ENCODE data around the gene PPP1R26.

Gene PPP1R26

DNA sequence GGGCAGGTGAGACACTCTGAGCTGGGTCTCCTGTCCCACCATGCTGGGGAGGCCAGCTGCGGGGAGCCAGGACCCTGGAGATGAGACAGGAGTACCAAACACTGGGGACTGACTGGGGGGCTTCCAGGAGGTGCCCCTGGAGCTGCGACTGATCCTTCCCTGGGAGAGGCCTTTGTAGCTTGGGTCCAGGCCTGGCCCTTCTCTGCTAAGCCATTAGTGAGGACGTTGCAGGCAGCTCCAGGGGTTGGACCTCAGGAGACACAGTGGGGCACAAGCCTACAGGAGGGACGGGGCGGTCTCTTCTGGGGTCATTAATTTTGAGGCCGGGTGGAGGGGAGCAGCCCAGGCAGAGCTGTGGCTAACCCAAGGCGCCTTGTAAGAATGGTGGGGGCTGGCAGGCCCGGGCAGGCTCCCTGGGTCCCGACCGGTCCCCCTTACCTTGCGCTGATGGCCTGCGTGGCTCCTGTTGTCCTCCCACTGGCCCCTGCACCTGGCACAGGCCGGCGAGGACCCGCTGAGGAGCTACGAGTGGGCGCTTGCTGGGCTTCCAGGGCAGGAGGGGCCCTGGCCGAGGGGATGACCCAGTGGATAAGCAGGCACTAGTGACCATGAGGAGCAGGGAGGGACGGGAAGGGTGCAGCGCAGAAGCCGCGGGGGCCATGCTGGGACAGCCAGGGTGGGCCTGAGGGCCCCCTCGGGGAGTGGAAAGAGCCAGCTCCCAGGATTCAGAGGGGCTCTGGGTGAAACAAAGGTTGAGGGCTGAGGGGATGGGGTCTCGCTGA lies 26.0 kb downstream of the PPP1R26 start:
- TF ChIP-seq, protein P1, sequence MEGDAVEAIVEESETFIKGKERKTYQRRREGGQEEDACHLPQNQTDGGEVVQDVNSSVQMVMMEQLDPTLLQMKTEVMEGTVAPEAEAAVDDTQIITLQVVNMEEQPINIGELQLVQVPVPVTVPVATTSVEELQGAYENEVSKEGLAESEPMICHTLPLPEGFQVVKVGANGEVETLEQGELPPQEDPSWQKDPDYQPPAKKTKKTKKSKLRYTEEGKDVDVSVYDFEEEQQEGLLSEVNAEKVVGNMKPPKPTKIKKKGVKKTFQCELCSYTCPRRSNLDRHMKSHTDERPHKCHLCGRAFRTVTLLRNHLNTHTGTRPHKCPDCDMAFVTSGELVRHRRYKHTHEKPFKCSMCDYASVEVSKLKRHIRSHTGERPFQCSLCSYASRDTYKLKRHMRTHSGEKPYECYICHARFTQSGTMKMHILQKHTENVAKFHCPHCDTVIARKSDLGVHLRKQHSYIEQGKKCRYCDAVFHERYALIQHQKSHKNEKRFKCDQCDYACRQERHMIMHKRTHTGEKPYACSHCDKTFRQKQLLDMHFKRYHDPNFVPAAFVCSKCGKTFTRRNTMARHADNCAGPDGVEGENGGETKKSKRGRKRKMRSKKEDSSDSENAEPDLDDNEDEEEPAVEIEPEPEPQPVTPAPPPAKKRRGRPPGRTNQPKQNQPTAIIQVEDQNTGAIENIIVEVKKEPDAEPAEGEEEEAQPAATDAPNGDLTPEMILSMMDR (IDR thresholded peaks at IDR 0.05; ENCODE audit: control extremely low read depth, extremely low read depth, low read depth, missing control alignments), result no peak
- ChIA-PET POLR2A (no interaction called here), CTCF (interaction anchor here (0.8 to 1.9 kb wide), 6 partner anchors 7 to 25 kb away, joined by 3 to 6 read pairs (median 4); no protein-coding TSS in a partner anchor)
- DNase-seq (ENCODE audit: extremely low spot score), result no peak

DNA sequence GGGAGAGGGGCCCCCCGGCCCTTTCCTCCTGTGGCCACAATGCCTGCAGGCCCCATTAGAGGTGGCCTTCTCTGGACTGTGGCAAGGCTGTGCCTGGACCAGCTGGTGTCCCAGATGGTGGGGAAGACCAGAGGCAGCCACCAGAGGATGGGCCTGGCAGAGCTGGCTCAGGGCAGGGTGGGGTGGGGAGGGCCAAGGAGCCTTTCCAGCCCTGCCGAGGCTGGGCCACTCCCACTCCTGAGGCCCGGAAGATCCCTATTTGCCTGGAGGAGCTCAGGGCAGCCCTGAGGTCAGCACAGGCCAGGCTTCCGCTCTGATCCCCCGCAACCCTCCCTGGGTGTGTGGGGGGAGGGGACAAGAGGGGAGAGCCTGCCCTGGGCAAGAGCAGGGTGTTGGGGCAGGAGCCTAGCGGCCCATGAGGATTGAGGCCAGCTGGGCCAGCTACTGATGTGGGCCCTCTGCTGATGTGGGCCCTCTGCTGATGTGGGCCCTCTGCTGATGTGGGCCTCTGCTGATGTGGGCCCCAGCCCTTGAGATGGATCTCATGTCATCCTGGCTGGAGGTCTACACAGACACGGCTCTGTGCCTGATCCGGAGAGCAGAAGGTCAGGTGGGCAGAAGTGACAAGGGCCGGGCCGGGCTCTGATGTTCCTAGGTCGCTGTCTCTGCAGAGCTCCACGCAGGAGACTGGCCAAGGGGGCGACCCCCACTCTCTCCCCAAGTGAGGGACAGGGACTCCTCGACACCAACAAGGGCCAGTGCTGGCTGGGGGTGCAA lies 26.9 kb downstream of the PPP1R26 start:
- POLR2A ChIA-PET, result no interaction called here
- CTCF ChIA-PET, result no interaction called here
- TF ChIP-seq, protein P1 (IDR thresholded peaks at IDR 0.05; ENCODE audit: control extremely low read depth, extremely low read depth, low read depth, missing control alignments), result no peak
- no peak for DNase-seq (ENCODE audit: extremely low spot score)

DNA sequence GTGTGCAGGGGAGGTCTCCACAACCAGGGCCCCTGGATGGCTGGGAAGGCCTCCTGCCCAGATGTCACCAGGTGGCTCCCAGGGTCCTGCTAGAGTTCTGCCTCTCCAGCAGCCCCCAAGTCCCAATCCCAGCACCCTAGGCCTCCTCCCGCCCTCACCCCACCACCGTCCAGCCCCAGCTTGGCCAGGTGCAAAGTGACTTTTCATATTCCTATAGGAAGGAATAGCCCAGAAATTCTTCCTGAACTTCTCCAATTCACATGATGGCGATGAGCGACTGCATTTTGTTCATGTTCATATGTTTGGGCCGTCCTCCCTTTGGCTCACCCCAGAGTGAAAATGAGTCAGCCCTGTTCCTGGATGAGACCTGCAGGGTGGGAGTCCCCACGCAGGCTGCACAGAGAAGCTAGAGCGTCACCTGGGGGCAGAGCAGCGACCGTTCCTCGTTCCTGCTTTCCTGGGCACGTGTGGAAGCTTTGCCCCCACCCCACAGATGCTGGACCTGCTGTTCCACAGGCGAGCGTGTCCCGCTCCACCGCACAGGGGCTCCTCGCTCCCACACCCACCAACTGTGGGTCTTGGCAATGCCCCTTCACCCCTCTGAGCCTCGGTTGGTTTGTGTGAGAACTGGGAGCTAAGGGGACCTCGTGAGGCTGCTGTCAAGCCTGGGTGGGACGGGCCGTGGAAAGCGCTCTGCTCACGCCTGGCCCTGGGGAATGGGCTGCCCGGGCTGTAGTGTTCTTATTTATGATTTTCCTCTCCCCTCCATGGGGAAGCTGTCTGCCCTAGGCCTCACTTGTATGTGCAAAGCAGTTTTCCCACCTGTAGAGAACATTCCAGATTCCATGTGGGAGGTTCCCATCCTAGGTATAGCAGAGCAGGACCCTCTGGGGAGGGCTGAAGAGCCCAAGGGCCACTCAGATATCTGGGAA lies 27.8 kb downstream of the PPP1R26 start:
- ChIA-PET POLR2A (no interaction called here), CTCF (no interaction called here)
- TF ChIP-seq, protein P1 (IDR thresholded peaks at IDR 0.05; ENCODE audit: control extremely low read depth, extremely low read depth, low read depth, missing control alignments), result no peak
- DNase-seq (ENCODE audit: extremely low spot score), result no peak

DNA sequence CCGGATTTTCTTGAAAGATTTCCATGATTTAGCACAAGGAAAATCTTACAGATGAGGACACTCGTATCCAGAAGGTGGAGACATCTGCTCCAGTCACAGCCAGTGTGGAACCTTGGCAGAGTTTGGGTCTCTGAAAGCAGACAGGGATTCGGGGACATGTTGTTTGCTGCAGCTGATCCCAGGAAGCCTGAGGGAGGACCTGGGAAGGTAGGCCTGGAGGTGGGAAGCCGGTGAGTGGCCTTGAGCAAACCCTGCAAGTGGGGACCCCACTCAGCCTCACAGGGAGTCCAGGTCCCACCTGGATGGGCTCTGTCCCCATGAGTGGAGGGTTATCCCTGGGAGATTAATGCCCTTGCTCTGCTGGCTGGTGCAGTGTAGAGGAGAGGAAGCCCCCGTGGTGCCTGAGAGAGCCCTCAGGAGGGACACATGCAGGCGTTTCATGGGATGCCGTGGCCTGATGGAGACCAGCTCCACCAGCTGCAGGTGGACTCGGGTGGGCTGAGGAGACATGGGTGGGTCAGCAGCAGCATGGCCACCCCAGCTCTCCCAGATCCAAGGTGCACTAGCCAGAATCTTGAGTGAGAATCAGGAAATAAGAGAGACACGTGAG lies 28.7 kb downstream of the PPP1R26 start:
- no peak for DNase-seq (ENCODE audit: extremely low spot score)
- ChIA-PET POLR2A (no interaction called here), CTCF (no interaction called here)

DNA sequence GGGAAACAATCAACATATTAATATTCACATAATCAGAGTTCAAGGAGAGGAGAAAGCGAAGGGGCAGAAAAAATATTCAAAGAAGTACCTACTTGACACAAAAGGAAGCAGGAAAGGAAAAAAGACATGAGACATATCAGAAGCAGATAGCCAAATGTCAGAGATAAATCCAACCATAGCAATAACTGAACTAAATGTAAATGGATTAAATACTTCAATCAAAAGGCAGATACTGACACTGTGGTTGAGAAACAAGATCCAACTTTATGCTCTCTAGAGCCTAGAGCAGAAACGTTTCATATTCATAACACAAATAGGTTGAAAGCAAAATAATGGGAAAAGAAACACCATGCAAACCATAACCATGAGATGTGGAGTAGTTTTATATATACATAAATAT lies 29.9 kb downstream of the PPP1R26 start:
- TF ChIP-seq, protein P1 (IDR thresholded peaks at IDR 0.05; ENCODE audit: control extremely low read depth, extremely low read depth, low read depth, missing control alignments), result no peak
- ChIA-PET POLR2A (no interaction called here), CTCF (no interaction called here)
- DNase-seq (ENCODE audit: extremely low spot score), result no peak

More for the DNA sequence above, 28.7 kb downstream of the PPP1R26 start:
- TF ChIP-seq, protein P1 (IDR thresholded peaks at IDR 0.05; ENCODE audit: control extremely low read depth, extremely low read depth, low read depth, missing control alignments), result no peak

DNA sequence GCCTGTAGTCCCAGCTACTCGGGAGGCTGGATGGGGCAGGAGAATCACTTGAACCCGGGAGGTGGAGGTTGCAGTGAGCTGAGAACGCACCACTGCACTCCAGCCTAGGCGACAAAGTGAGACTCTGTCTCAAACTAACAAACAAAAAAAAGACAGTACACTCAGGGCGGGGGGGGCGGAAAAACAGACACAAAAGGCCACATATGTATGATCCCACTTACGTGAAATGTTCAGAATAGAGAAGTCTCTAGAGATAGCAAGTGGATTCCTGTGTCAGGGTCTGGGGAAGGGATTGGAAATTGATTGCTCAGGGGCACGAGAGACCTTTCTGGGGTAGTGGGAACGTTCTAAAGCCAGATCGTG lies 32.6 kb downstream of the PPP1R26 start:
- POLR2A ChIA-PET, result no interaction called here
- CTCF ChIA-PET, result interaction anchor here (1.4 kb wide), 1 partner anchor 7 kb away, joined by 4 read pairs; no protein-coding TSS in a partner anchor

More for the DNA sequence above, 32.6 kb downstream of the PPP1R26 start:
- no peak for DNase-seq (ENCODE audit: extremely low spot score)
- TF ChIP-seq, protein P1 (IDR thresholded peaks at IDR 0.05; ENCODE audit: control extremely low read depth, extremely low read depth, low read depth, missing control alignments), result no peak
